Right cardiac atrium (tissue), 5 donors: Measurements from ENCODE around the gene MATN1. TPM values are rescaled to one million over a fixed set of nuclear protein-coding genes. Genes with fewer than 3 reads are reported as not detected.

Source experiments
- ATAC-seq, 2 donors: fragments of 200-7000 bp; cut with Tn5 transposase; one replicate each; pipeline versions ENCODE4 v1.8.0 to v1.9.1; 2020; ENCODE audit warnings: moderate library complexity in 2 of 2, mild to moderate bottlenecking in 1 of 2
- DNase-seq, 3 donors: peaks; one replicate each; pipeline ENCODE4 v3.0.0-alpha.2; 2020
- H3K27ac ChIP-seq: one replicate; pipeline ENCODE4 v1.5.1; 2013; ENCODE audit warnings: mild to moderate bottlenecking, low read length, control low read depth, moderate library complexity
- H3K27me3 ChIP-seq: one replicate; pipeline ENCODE4 v1.6.1; 2013; ENCODE audit not compliant: control insufficient read depth, insufficient read depth
- H3K4me1 ChIP-seq: one replicate; pipeline ENCODE4 v1.6.1; 2013; ENCODE audit warnings: low read length; ENCODE audit not compliant: control insufficient read depth, insufficient read depth
- H3K4me3 ChIP-seq: one replicate; pipeline ENCODE4 v1.5.1; 2013; ENCODE audit warnings: low read length, control low read depth
- H3K9me3 ChIP-seq: one replicate; pipeline ENCODE4 v1.6.1; 2013; ENCODE audit warnings: low read length; ENCODE audit not compliant: control insufficient read depth
- WGBS: extraction: QIAGEN DNeasy Blood & Tissue Kit; methylation state at CpG from one replicate; pipeline ENCODE4 v1.1.7; 2013; 5-methylcytosine and 5-hydroxymethylcytosine counted together
- intact Hi-C, 4 donors: fragments of 100-400 bp; cut with DNase I; formaldehyde crosslinking; loops; one replicate each; pipeline versions ENCODE4 v1.11.0 to v1.14.0; 2022 to 2023
- polyA plus RNA-seq: library from polyadenylated mRNA; stranded (reverse); fragments of 200-250 nt; gene quantifications from one replicate; pipeline ENCODE4 v1.2.3, GENCODE V29; 2013
- total RNA-seq, 4 donors: library from RNA; stranded (reverse); fragmentation: NEBNext Ultra II Directional; extraction: Animal tissue kit (Norgen Biotek cat#: 25700); gene quantifications; one replicate each; pipeline ENCODE4 v1.2.1, GENCODE V29; 2021
- donor health status: healthy with polysubstance abuse.
- donor health status: DM: no; HTN: yes; CAD: no.
- donor health status: DM: no; HTN: no; CAD: no.
- donor health status: DM: no; HTN: yes; CAD: no; lungs with severe emphysema.
- donor health status: DM: yes; HTN: yes; CAD: no.

MATN1 gene
- total and polyA plus RNA-seq, 5 donors = 0.07 TPM; not detected in 4

GRCh38 chr1:30713311-30713710, 10.1 kb downstream of the MATN1 start:
- 26% methylated on average over 12 of the region's 12 CpGs for WGBS
- no peak for ATAC-seq

GRCh38 chr1:30712583-30712982, 10.8 kb downstream of the MATN1 start:
- intact Hi-C loops = loop anchor here in 2 of 4 donors (10.0 kb wide), 2 partner anchors 1468 to 1478 kb away; partner anchors contain the start of genes MECR (in 1 of the 2) and PTPRU (in 1 of the 2)
- Histone ChIP-seq H3K9me3 (no peaks in the 10 kb centered on the region), H3K27me3 (no peaks in the 10 kb centered on the region), H3K4me1 (no peaks in the 10 kb centered on the region), H3K27ac (no peak overlapping the region), H3K4me3 (no peak overlapping the region)
- 88% methylated on average over 6 of the region's 6 CpGs for WGBS
- DNase-seq (no peak), ATAC-seq (no peak)

More at GRCh38 chr1:30713311-30713710, 10.1 kb downstream of the MATN1 start:
- no peak overlapping the region for H3K27ac ChIP-seq
- H3K4me3 ChIP-seq = no peak overlapping the region
- no peaks in the 10 kb centered on the region for H3K4me1 ChIP-seq
- intact Hi-C loops = loop anchor here in 2 of 4 donors (10.0 kb wide), 2 partner anchors 1469 to 1479 kb away; partner anchors contain the start of genes MECR (in 1 of the 2) and PTPRU (in 1 of the 2)
- no peaks in the 10 kb centered on the region for H3K9me3 ChIP-seq
- H3K27me3 ChIP-seq = no peaks in the 10 kb centered on the region
- DNase-seq = no peak

GRCh38 chr1:30710407-30710806, 13.0 kb downstream of the MATN1 start:
- 46% methylated on average over 2 of the region's 2 CpGs for WGBS
- Histone ChIP-seq H3K4me3 (no peak overlapping the region), H3K27me3 (no peaks in the 10 kb centered on the region), H3K9me3 (no peaks in the 10 kb centered on the region), H3K4me1 (no peaks in the 10 kb centered on the region), H3K27ac (no peak overlapping the region)
- intact Hi-C loops = loop anchor here in 2 of 4 donors (10.0 kb wide), 2 partner anchors 1466 to 1476 kb away; partner anchors contain the start of genes MECR (in 1 of the 2) and PTPRU (in 1 of the 2)
- DNase-seq (no peak), ATAC-seq (no peak)

GRCh38 chr1:30708361-30708728, 15.0 kb downstream of the MATN1 start:
- H3K9me3 ChIP-seq = no peaks in the 10 kb centered on the region
- intact Hi-C loops = loop anchor here in 2 of 4 donors (5.0 to 10.0 kb wide), 5 partner anchors 184 to 1824 kb away; partner anchors contain the start of gene PTPRU (in 1 of the 2)
- no peak for DNase-seq
- no peak overlapping the region for H3K4me3 ChIP-seq
- H3K27ac ChIP-seq = no peak overlapping the region
- ATAC-seq = no peak
- no peaks in the 10 kb centered on the region for H3K27me3 ChIP-seq
- no peaks in the 10 kb centered on the region for H3K4me1 ChIP-seq
- WGBS = 50% methylated on average over 8 of the region's 8 CpGs

GRCh38 chr1:30707412-30708360, 15.7 kb downstream of the MATN1 start:
- H3K4me1 ChIP-seq = no peaks in the 10 kb centered on the region
- WGBS = 34% methylated on average over 16 of the region's 16 CpGs
- no peaks in the 10 kb centered on the region for H3K27me3 ChIP-seq
- H3K27ac ChIP-seq = peak overlapping the region; percentile 84
- ATAC-seq = peak; percentile 77 to 80
- H3K9me3 ChIP-seq = no peaks in the 10 kb centered on the region
- intact Hi-C loops = loop anchor here in 2 of 4 donors (2.0 to 10.0 kb wide), 6 partner anchors 183 to 1823 kb away; partner anchors contain the start of gene PTPRU (in 2 of the 2)
- no peak overlapping the region for H3K4me3 ChIP-seq
- DNase-seq = peak; percentile 78 to 88 (median 85)

- intact Hi-C loops = loop anchor here in 2 of 4 donors (2.0 to 10.0 kb wide), 6 partner anchors 182 to 1822 kb away; partner anchors contain the start of gene PTPRU (in 2 of the 2)
- WGBS = 14% methylated on average over 9 of the region's 9 CpGs
- peak overlapping the region; percentile 71 for H3K27ac ChIP-seq
Observed at GRCh38 chr1:30706528-30706927, 16.9 kb downstream of the MATN1 start.

GRCh38 chr1:30705698-30706097, 17.7 kb downstream of the MATN1 start:
- Histone ChIP-seq H3K27ac (no peak overlapping the region), H3K4me3 (no peak overlapping the region), H3K9me3 (no peaks in the 10 kb centered on the region), H3K4me1 (peaks cover 3% of the 10 kb centered on the region), H3K27me3 (no peaks in the 10 kb centered on the region)
- 57% methylated on average over 4 of the region's 4 CpGs for WGBS
- ATAC-seq (no peak), DNase-seq (no peak)
- intact Hi-C loops = loop anchor here in 2 of 4 donors (2.0 to 10.0 kb wide), 6 partner anchors 181 to 1821 kb away; partner anchors contain the start of gene PTPRU (in 2 of the 2)

More at GRCh38 chr1:30706528-30706927, 16.9 kb downstream of the MATN1 start:
- no peaks in the 10 kb centered on the region for H3K27me3 ChIP-seq
- H3K4me3 ChIP-seq = no peak overlapping the region
- H3K9me3 ChIP-seq = no peaks in the 10 kb centered on the region
- DNase-seq (peak; percentile 83 to 92 (median 91)), ATAC-seq (peak; percentile 70 to 74)
- no peaks in the 10 kb centered on the region for H3K4me1 ChIP-seq

- H3K4me1 ChIP-seq = peaks cover 3% of the 10 kb centered on the region
- DNase-seq (no peak), ATAC-seq (no peak)
- no peaks in the 10 kb centered on the region for H3K27me3 ChIP-seq
- WGBS = 64% methylated on average over 14 of the region's 14 CpGs
- H3K4me3 ChIP-seq = no peak overlapping the region
- no peak overlapping the region for H3K27ac ChIP-seq
- intact Hi-C loops = loop anchor here in 2 of 4 donors (5.0 to 10.0 kb wide), 5 partner anchors 180 to 1820 kb away; partner anchors contain the start of gene PTPRU (in 1 of the 2)
- no peaks in the 10 kb centered on the region for H3K9me3 ChIP-seq
Observed at GRCh38 chr1:30704765-30705509, 18.4 kb downstream of the MATN1 start.

GRCh38 chr1:30704271-30704670, 19.1 kb downstream of the MATN1 start:
- Histone ChIP-seq H3K4me1 (peaks cover 3% of the 10 kb centered on the region), H3K4me3 (no peak overlapping the region), H3K9me3 (no peaks in the 10 kb centered on the region), H3K27me3 (no peaks in the 10 kb centered on the region), H3K27ac (no peak overlapping the region)
- intact Hi-C loops = loop anchor here in 2 of 4 donors (10.0 kb wide), 4 partner anchors 179 to 1819 kb away; no protein-coding TSS in a partner anchor
- DNase-seq = peak in 1 of 3 donors; percentile 81
- WGBS = 43% methylated on average over 4 of the region's 4 CpGs
- peak; percentile 33 to 44 for ATAC-seq

GRCh38 chr1:30702823-30703222, 20.6 kb downstream of the MATN1 start:
- ATAC-seq = no peak

More at GRCh38 chr1:30702823-30703222, 20.6 kb downstream of the MATN1 start:
- no peak for DNase-seq
- Histone ChIP-seq H3K27ac (no peak overlapping the region), H3K9me3 (no peaks in the 10 kb centered on the region), H3K27me3 (no peaks in the 10 kb centered on the region), H3K4me1 (peaks cover 3% of the 10 kb centered on the region), H3K4me3 (no peak overlapping the region)
- intact Hi-C loops = loop anchor here in 2 of 4 donors (10.0 kb wide), 4 partner anchors 178 to 1818 kb away; no protein-coding TSS in a partner anchor
